ENCODE data around the gene LAMB3.
A peak's percentile ranks its signal among the peaks of the same experiment; 100 is the strongest.

DNA sequence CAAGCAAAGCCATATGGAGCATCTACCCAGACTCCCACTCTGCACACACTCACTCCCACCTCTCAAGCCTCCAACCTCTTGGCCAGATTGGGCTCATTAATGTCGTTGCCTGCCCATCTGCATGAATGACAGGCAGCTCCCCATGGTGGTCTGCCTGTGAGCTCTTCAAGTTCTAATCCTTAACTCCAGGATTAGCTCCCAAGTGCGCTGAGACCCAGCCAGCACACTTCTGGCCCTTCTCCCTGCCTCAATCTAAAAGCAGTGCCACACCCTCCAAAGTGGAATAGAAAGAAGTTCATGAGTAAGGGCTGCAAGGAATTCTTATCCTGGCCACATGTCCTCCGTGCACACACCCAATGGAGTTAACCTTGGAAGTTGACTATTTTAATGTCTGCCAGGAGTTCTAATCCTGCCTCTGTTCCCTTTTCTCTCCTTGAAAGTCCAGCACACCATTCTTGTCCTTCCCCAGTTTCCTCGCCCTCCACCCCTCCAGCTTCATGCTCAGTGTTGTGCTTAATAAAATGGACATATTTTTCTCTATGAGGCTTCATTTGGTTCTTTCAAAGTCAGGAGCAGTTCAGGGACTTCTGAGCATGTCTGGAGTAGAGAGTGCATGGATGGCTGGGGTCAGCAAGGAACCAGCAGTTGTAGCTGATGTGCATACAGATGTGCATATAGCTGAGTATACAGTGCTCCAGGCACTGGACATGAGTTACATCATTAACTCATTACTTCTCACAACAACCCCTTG, 38.6 kb downstream of the LAMB3 start:
- TF ChIP-seq CTCF (IDR thresholded peaks at IDR 0.05 in 2 of 3, conservative IDR thresholded peaks at IDR 0.05 in 1 of 3; ENCODE audit: borderline replicate concordance in 1 of 3, insufficient read depth in 1 of 3, low read depth in 2 of 3, low read length in 2 of 3): no peak
- TF ChIP-seq RAD21 (IDR thresholded peaks at IDR 0.05; ENCODE audit: low read depth): no peak
- TF ChIP-seq POLR2AphosphoS5 (IDR thresholded peaks at IDR 0.05; ENCODE audit: low read depth, low read length): peak; percentile 0; the same call in 1 of the 2 replicates
- TF ChIP-seq CEBPB (IDR thresholded peaks at IDR 0.05; ENCODE audit: low read depth): no peak
- TF ChIP-seq JUND (IDR thresholded peaks at IDR 0.05): no peak
- TF ChIP-seq, protein P1, sequence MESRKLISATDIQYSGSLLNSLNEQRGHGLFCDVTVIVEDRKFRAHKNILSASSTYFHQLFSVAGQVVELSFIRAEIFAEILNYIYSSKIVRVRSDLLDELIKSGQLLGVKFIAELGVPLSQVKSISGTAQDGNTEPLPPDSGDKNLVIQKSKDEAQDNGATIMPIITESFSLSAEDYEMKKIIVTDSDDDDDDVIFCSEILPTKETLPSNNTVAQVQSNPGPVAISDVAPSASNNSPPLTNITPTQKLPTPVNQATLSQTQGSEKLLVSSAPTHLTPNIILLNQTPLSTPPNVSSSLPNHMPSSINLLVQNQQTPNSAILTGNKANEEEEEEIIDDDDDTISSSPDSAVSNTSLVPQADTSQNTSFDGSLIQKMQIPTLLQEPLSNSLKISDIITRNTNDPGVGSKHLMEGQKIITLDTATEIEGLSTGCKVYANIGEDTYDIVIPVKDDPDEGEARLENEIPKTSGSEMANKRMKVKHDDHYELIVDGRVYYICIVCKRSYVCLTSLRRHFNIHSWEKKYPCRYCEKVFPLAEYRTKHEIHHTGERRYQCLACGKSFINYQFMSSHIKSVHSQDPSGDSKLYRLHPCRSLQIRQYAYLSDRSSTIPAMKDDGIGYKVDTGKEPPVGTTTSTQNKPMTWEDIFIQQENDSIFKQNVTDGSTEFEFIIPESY (IDR thresholded peaks at IDR 0.05; ENCODE audit: extremely low read depth, insufficient replicate concordance, low read length): no peak
- TF ChIP-seq, protein P2, sequence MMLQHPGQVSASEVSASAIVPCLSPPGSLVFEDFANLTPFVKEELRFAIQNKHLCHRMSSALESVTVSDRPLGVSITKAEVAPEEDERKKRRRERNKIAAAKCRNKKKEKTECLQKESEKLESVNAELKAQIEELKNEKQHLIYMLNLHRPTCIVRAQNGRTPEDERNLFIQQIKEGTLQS (IDR thresholded peaks at IDR 0.05): no peak
- TF ChIP-seq, protein P3, sequence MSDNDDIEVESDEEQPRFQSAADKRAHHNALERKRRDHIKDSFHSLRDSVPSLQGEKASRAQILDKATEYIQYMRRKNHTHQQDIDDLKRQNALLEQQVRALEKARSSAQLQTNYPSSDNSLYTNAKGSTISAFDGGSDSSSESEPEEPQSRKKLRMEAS (IDR thresholded peaks at IDR 0.05): no peak
- TF ChIP-seq ZNF274 (IDR thresholded peaks at IDR 0.05; ENCODE audit: low read depth, low read length): no peak
- no peak for TF ChIP-seq SRF (IDR thresholded peaks at IDR 0.05; ENCODE audit: low read depth)
- TF ChIP-seq POLR2A (IDR thresholded peaks at IDR 0.05; ENCODE audit: borderline replicate concordance, extremely low read depth, insufficient read depth, insufficient read length): no peak
- no peak for TF ChIP-seq SP1 (IDR thresholded peaks at IDR 0.05; ENCODE audit: low read depth)
- no peak for TF ChIP-seq TCF7L2 (IDR thresholded peaks at IDR 0.05; ENCODE audit: borderline replicate concordance, extremely low read depth, insufficient read depth, insufficient read length)
- no peak for TF ChIP-seq ELF1 (IDR thresholded peaks at IDR 0.05; ENCODE audit: borderline replicate concordance, low read depth)
